ENCODE data around the gene DNAH7. TPM values are rescaled to one million over a fixed set of nuclear protein-coding genes. Genes with fewer than 3 reads are reported as not detected.

DNAH7 gene
- total RNA-seq, 1 experiment from 2014 or later, result under 0.01 TPM

DNA sequence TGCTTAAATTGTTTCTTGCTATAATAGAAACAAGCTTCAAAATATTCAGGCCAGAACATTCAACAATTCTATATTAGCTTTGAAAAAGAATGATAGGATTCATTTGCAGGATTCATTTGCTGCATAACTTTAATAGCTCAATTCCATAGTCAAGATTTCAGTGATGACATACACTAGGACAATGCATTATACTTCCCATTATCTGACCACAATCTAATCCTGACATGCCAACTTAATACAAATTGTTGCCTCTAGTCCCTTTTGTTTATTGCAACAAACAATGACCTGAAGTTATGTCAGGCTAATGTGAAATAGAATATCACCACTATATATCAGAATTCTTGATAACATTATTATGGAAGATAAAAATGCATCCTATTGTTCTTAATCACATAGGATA lies 169.4 kb downstream of the DNAH7 start:
- Histone ChIP-seq H3K36me3 (replicated peaks; ENCODE audit: control insufficient read depth, insufficient read depth, low read length) (no peaks in the 10 kb centered on the region), H3K4me3 (ENCODE audit: insufficient read depth, low read depth, low read length) (no peak overlapping the region), H3K27me3 (ENCODE audit: control insufficient read depth, insufficient read depth, low read length) (no peaks in the 10 kb centered on the region)
- DNase-seq, result no peak

DNA sequence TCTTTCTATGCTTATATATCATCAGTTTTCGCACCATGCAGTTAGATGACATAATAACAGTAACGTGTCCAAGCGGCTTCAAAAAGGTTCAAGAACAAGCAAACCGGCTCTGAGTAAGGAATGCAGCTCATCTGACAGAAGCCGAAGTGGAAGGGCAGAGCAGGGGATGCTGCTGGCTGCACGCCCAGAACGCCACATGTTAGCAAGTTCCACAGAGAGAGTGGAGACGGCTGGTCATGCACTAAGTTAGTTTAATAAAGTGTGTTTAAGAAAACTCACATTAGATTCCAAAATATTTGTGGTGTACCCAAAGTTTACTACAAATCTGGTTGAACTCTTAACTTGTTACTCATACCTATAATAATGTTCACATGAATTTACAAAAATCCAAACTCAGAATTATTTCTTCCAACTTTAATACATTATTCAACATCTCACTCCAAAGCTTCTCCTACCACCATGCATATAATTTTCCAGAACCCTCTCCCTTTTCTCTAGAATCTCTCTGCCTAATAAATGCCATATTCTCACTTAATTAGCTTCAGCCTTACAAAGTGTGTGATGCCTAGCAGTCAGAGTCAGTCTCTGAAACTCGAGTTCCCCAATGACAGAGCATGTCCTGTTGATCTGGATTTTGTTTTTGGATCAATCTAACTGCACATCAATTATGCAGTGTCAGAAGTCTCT lies 170.0 kb downstream of the DNAH7 start:
- Histone ChIP-seq H3K4me3 (ENCODE audit: insufficient read depth, low read depth, low read length) (no peak overlapping the region), H3K27me3 (ENCODE audit: control insufficient read depth, insufficient read depth, low read length) (no peaks in the 10 kb centered on the region), H3K36me3 (replicated peaks; ENCODE audit: control insufficient read depth, insufficient read depth, low read length) (no peaks in the 10 kb centered on the region)
- DNase-seq, result no peak

DNA sequence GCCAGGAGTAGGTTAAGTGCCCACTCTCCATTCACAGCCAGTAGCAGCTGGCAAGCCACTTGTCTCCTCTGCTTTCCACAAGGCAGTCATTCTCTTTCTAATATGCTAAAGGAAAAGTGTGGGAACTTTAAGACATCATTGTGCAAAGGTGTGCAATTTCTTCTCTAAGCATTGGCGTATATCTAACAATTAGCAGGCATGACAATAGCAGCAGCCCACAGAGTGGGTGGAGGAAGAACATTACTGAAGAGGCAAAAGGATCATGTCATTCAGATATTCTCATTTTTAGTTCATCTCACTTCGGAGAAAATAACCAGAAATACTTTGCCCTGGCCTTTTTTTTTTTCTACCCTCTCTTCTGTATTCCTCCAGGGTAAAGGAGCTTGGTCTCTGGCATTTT lies 177.6 kb downstream of the DNAH7 start:
- no peaks in the 10 kb centered on the region for H3K27me3 ChIP-seq (ENCODE audit: control insufficient read depth, insufficient read depth, low read length)
- DNase-seq, result no peak
- H3K36me3 ChIP-seq (replicated peaks; ENCODE audit: control insufficient read depth, insufficient read depth, low read length), result no peaks in the 10 kb centered on the region
- no peak overlapping the region for H3K4me3 ChIP-seq (ENCODE audit: insufficient read depth, low read depth, low read length)

DNA sequence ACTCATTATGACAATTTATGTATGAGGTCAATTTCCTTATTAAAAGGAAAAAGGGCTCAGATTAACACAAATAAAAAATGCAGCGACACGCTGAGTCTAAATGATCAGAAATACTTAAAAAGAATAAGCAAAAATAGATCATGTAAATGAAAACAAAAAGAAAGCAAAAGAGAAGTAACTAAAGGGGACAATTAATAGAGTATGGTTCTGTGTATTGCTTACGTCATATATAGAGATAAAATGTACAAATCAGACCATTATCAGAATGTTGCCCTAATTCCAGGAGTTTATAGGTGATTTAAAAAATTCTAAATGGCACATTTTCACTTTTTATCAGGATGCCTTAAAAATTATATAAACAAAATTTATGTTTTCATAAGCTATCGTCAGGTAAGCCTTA lies 189.5 kb downstream of the DNAH7 start:
- DNase-seq, result no peak
- Histone ChIP-seq H3K36me3 (replicated peaks; ENCODE audit: control insufficient read depth, insufficient read depth, low read length) (no peaks in the 10 kb centered on the region), H3K27me3 (ENCODE audit: control insufficient read depth, insufficient read depth, low read length) (no peaks in the 10 kb centered on the region), H3K4me3 (ENCODE audit: insufficient read depth, low read depth, low read length) (no peak overlapping the region)

DNA sequence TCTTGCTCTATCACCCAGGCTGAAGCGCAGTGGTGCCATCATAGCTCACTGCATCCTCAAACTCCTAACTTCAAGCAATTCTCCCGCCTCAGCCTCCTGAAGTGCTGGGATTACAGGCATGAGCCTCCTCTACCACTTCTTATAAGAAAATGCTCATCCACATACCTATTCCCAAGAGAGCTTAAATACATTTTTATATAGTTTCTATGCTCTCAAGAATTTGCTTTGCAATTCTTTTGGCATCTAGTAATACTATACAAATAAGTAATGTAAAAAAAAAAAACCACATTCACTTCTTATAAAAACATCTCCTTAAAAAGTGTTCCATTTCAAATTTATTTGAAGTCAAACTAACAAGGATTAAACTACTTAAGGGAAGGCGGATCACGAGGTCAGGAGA lies 197.3 kb downstream of the DNAH7 start:
- H3K36me3 ChIP-seq (replicated peaks; ENCODE audit: control insufficient read depth, insufficient read depth, low read length), result no peaks in the 10 kb centered on the region
- DNase-seq, result no peak
- no peaks in the 10 kb centered on the region for H3K27me3 ChIP-seq (ENCODE audit: control insufficient read depth, insufficient read depth, low read length)
- no peak overlapping the region for H3K4me3 ChIP-seq (ENCODE audit: insufficient read depth, low read depth, low read length)

DNA sequence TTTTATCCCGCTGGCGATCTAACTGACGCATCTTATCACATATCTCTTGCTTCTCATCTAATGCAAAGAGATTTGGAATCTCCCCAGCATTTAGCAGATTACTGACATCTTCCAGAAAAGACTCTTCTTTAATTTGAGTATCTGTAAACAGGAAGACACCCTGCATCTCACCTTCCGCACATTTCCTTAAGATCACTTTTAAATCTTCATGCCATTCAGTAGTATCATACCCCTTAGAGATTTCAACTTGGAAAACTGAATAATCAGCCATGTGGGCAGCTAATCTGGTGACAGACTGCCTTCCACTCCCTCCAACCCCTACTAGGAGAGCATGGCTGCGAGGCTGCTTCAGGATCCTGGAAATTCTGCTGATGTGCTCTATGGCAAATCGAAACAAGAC lies 204.3 kb downstream of the DNAH7 start:
- H3K27me3 ChIP-seq (ENCODE audit: control insufficient read depth, insufficient read depth, low read length), result no peaks in the 10 kb centered on the region
- no peak overlapping the region for H3K4me3 ChIP-seq (ENCODE audit: insufficient read depth, low read depth, low read length)
- DNase-seq, result no peak
- no peaks in the 10 kb centered on the region for H3K36me3 ChIP-seq (replicated peaks; ENCODE audit: control insufficient read depth, insufficient read depth, low read length)

DNA sequence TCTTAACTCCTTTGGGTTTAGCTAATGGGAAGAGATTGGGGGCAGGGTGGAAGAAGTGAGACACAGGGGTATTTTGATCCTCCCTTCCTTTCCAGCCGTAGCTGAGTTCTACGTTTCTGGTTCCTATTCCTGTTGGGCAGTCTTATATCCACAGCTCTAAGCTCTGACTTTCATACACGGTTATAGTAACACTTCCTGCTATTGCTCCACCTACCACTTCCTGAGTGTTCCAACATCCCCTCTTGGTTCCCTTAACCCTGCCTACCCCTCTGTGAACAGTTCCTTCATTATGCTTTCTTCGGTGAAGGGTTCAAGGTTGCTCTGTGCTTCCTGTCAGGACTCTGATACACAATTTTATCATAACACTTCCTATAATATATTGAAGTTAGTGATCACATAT lies 205.1 kb downstream of the DNAH7 start:
- H3K27me3 ChIP-seq (ENCODE audit: control insufficient read depth, insufficient read depth, low read length), result no peaks in the 10 kb centered on the region

DNA sequence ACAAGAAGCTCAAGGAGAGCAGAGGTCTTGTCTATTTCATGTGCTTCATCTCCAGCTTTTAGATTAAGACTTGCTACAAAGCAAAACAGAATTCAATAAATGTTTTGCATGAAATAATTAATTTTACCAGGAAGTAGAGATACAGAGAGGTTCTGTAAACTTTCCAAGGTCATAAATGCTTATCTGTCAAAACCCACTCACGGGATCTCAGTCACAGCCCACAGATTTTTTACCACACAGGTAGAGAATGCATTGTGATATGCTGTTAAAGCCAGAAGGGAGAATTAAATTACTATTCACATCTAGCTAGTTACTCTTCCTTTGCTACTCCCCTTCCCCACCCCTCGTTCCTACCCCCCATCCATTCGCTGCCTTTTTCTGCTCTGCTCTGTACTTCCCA lies 205.5 kb downstream of the DNAH7 start:
- Histone ChIP-seq H3K4me3 (ENCODE audit: insufficient read depth, low read depth, low read length) (no peak overlapping the region), H3K27me3 (ENCODE audit: control insufficient read depth, insufficient read depth, low read length) (no peaks in the 10 kb centered on the region), H3K36me3 (replicated peaks; ENCODE audit: control insufficient read depth, insufficient read depth, low read length) (no peaks in the 10 kb centered on the region)
- no peak for DNase-seq

More for the DNA sequence above, 205.1 kb downstream of the DNAH7 start:
- no peak for DNase-seq
- no peaks in the 10 kb centered on the region for H3K36me3 ChIP-seq (replicated peaks; ENCODE audit: control insufficient read depth, insufficient read depth, low read length)
- no peak overlapping the region for H3K4me3 ChIP-seq (ENCODE audit: insufficient read depth, low read depth, low read length)

DNA sequence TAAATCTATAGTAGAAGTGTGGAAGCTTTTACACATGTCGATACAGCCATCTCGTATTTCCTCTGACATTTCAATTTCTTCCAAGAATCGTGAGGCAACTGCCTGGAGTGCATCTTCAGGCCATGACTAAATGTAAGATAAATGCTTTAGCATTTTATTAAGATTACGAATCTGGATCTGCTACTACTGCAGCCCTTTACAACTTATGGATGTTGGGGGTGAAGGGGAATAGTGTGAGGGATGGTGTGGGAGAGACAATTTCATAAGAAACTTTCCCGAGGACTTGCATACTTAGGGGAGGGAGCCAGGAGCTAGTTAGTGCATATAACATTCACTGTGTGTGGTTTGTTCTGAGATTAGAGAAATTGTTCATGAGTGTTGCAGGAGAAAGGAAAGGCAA lies 206.8 kb downstream of the DNAH7 start:
- Histone ChIP-seq H3K4me3 (ENCODE audit: insufficient read depth, low read depth, low read length) (no peak overlapping the region), H3K27me3 (ENCODE audit: control insufficient read depth, insufficient read depth, low read length) (no peaks in the 10 kb centered on the region), H3K36me3 (replicated peaks; ENCODE audit: control insufficient read depth, insufficient read depth, low read length) (no peaks in the 10 kb centered on the region)
- DNase-seq, result no peak

DNA sequence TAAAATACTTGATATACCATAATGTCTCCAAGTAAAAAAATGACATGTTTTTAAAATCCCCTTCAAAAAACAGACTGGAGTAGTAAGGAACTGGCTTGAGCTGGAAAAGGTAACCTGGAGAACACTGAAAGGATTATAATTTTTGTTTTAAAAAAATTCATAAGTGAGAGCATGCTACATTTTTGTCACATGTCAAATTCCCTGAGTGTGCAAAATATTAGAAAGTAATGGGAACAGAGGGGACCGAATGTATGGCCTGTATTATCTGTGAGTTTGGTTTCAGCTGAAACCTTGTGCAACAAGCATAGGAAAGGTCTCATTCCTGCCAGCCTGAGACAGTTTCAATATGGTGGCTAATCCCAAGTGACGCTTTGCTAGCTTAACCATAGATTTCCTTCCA lies 209.1 kb downstream of the DNAH7 start:
- DNase-seq, result no peak
- no peak overlapping the region for H3K4me3 ChIP-seq (ENCODE audit: insufficient read depth, low read depth, low read length)
- H3K36me3 ChIP-seq (replicated peaks; ENCODE audit: control insufficient read depth, insufficient read depth, low read length), result no peaks in the 10 kb centered on the region
- no peaks in the 10 kb centered on the region for H3K27me3 ChIP-seq (ENCODE audit: control insufficient read depth, insufficient read depth, low read length)

DNA sequence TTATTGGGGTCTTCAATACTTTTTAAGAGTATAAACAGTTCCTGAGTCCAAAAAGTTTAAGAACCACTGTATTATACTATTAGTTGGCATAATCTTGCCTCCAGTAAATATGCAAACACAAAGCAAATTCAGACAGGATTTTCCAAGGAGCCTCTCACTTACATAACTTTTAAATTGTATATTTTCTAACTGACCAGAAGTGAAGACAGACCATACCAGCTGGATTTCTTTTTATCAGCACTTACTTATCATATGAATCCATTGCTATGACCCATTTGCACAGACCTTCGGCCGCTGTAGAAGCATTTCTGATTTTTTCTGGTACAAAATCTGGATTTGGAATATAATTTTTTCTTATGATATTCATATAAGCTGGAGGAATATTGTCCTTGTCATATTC lies 211.5 kb downstream of the DNAH7 start:
- Histone ChIP-seq H3K36me3 (replicated peaks; ENCODE audit: control insufficient read depth, insufficient read depth, low read length) (no peaks in the 10 kb centered on the region), H3K4me3 (ENCODE audit: insufficient read depth, low read depth, low read length) (no peak overlapping the region), H3K27me3 (ENCODE audit: control insufficient read depth, insufficient read depth, low read length) (no peaks in the 10 kb centered on the region)
- DNase-seq, result no peak

DNA sequence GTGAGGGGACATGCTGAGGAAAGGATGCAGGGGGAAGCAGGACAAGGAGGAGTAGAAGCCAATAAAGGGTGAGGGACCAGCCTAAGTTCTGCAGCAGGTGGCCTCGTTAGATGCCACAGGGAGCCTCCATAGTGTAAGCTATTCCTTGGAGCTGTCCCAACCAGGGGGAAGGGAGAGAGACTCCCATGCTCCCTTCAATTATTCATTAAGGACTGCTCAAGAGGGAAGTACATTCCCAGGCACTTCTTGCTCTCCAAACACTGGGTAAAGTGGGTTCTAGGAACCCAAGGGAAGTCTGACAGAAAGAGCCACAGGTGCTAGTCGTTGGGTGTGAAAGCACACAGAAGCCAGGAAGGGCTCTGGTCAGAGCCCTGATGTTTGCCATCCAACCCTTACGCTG lies 217.9 kb downstream of the DNAH7 start:
- H3K27me3 ChIP-seq (ENCODE audit: control insufficient read depth, insufficient read depth, low read length), result no peaks in the 10 kb centered on the region
- no peak for DNase-seq
- no peaks in the 10 kb centered on the region for H3K36me3 ChIP-seq (replicated peaks; ENCODE audit: control insufficient read depth, insufficient read depth, low read length)
- H3K4me3 ChIP-seq (ENCODE audit: insufficient read depth, low read depth, low read length), result no peak overlapping the region

DNA sequence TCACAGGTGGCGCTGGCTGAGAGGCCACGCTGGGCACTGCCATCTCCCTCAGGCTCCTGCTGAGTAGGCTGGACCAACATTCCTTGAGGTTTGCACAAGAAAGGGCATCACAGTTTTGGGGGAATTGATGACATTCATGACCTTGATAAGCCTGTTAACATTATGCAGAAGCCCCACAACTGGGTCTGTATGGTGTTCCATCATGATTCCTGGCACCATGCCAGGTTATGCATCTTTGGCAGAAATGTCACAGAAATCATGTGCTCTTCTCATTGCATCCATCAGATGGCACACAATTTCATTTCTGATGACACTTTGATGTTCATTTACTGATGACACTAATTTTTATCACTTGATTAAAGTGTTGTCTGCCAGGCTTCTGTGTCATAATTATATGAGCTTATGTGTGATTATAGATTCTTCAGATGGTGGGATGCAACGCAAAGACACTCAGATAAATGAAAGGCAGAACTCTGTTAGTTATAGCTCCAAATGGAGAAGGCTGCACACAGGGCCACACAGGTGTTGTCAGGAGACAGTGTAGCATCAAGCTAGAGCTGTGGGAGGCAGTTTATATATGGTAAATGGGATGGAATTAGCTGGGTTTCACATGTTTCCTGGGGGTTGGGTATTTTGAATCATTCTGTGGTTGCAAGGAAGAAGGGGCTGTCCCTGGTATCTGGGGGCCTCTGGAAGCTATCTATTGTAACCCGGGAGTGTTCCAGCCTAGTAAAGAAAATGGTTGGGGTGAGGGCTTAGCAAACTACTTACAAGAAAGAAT lies 220.3 kb downstream of the DNAH7 start:
- DNase-seq, result no peak
- Histone ChIP-seq H3K27me3 (ENCODE audit: control insufficient read depth, insufficient read depth, low read length) (no peaks in the 10 kb centered on the region), H3K36me3 (replicated peaks; ENCODE audit: control insufficient read depth, insufficient read depth, low read length) (no peaks in the 10 kb centered on the region), H3K4me3 (ENCODE audit: insufficient read depth, low read depth, low read length) (no peak overlapping the region)

DNA sequence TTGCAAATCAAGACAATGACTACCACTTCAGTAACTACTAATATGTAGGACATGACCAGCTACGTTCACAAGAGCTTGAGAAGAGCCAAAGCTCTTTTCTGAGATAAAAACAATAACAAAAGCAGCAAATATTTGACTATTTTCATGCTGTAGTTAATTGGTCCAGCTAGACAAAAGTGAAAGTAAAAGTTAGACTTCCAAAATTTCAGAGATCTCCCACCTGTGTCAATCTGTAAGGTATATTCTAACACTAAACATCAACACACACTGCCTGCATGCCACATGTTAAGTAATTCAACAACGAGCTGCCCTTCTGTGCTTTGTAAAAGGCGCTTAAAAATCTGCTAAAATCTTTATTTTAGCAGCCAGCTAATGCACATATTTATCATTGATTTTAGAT lies 225.7 kb downstream of the DNAH7 start:
- no peaks in the 10 kb centered on the region for H3K27me3 ChIP-seq (ENCODE audit: control insufficient read depth, insufficient read depth, low read length)
- H3K4me3 ChIP-seq (ENCODE audit: insufficient read depth, low read depth, low read length), result no peak overlapping the region
- no peaks in the 10 kb centered on the region for H3K36me3 ChIP-seq (replicated peaks; ENCODE audit: control insufficient read depth, insufficient read depth, low read length)
- DNase-seq, result no peak

DNA sequence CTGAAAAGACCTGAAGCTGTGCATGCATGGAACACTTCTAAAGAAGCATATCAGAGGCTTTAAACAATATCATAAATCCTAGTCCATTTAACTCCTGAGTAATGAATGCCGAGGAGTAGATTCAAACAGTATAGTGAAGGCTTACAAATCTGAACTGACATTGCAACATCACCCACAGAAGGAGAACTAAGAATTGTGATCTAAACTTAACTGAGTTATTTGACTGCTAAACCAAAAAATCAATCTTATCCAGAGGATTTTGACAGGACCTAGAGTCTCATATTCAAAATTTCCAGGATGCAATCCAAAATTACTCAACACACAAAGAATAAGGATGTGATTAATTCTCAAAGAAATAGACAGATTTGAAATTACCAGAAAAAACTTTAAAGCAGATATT lies 230.6 kb downstream of the DNAH7 start:
- H3K27me3 ChIP-seq (ENCODE audit: control insufficient read depth, insufficient read depth, low read length), result no peaks in the 10 kb centered on the region
- DNase-seq, result no peak
- no peak overlapping the region for H3K4me3 ChIP-seq (ENCODE audit: insufficient read depth, low read depth, low read length)
- H3K36me3 ChIP-seq (replicated peaks; ENCODE audit: control insufficient read depth, insufficient read depth, low read length), result no peaks in the 10 kb centered on the region
